SK-N-SH (cell line): ENCODE results near the gene MIPEP. TPM values are rescaled to one million over a fixed set of nuclear protein-coding genes. Genes with fewer than 3 reads are reported as not detected.

Experiments used
- CTCF ChIA-PET: fragments of 300-600, 350-600 bp; formaldehyde crosslinking; extraction: SDS; loops from one replicate; lab custom pipeline; 2021; lab: Yijun Ruan, JAX
- POLR2A ChIA-PET: fragments of 350-600 bp; sonication (Branson Sonifier 250); formaldehyde crosslinking; extraction: SDS; loops from one replicate; lab custom pipeline; 2020; ENCODE audit warnings: antibody characterized with exemption, inconsistent platforms; lab: Yijun Ruan, JAX
- DNase-seq: peaks from one replicate; pipeline ENCODE4 v3.0.0; 2012
- H2AFZ ChIP-seq: fragments of 200-600 bp; sonication (generic); 2 replicates; pipeline ENCODE4 v1.8.1; 2016; ENCODE audit warnings: antibody characterized with exemption, mild to moderate bottlenecking, low read depth
- H3F3A ChIP-seq: fragments of 200-600 bp; sonication (generic); replicated peaks from 2 replicates; pipeline ENCODE3; 2016; ENCODE audit warnings: antibody characterized with exemption, mild to moderate bottlenecking; ENCODE audit not compliant: insufficient read depth
- H3K27ac ChIP-seq, 2 experiments: fragments of 200-500 bp in 1 of 2; fragments of 200-600 bp in 1 of 2; sonication (Bioruptor generic) in 1 of 2; sonication (generic), shearing (Covaris generic) in 1 of 2; 2 replicates each; pipeline versions ENCODE4 v1.5.1 to v1.6.1; 2014 to 2016; ENCODE audit warnings: low read depth in 2 of 2, inconsistent platforms in 1 of 2, low read length in 1 of 2, mild to moderate bottlenecking in 1 of 2, mixed read lengths in 1 of 2
- H3K27me3 ChIP-seq: fragments of 200-600 bp; sonication (generic), shearing (Covaris generic); 2 replicates; pipeline ENCODE4 v1.6.1; 2016; ENCODE audit warnings: mixed run types; ENCODE audit not compliant: insufficient read depth
- H3K36me3 ChIP-seq, 2 experiments: fragments of 200-500 bp in 1 of 2; fragments of 200-600 bp in 1 of 2; sonication (Bioruptor generic) in 1 of 2; sonication (generic) in 1 of 2; replicated peaks in 1 of 2; 2 replicates each; pipeline versions ENCODE3 to v1.5.1; 2014 to 2016; ENCODE audit warnings: low read length in 1 of 2, mild to moderate bottlenecking in 1 of 2; ENCODE audit not compliant: insufficient read depth in 2 of 2, control insufficient read depth in 1 of 2
- H3K4me1 ChIP-seq, 2 experiments: fragments of 200-500 bp in 1 of 2; fragments of 200-600 bp in 1 of 2; sonication (Bioruptor generic) in 1 of 2; sonication (generic), shearing (Covaris generic) in 1 of 2; 2 replicates each; pipeline versions ENCODE4 v1.5.1 to v1.6.1; 2014 to 2016; ENCODE audit warnings: low read depth in 1 of 2, low read length in 1 of 2, mixed run types in 1 of 2; ENCODE audit not compliant: insufficient read depth in 2 of 2, control insufficient read depth in 1 of 2
- H3K4me2 ChIP-seq: fragments of 200-600 bp; sonication (generic), shearing (Covaris generic); 2 replicates; pipeline ENCODE4 v1.6.1; 2017; ENCODE audit warnings: mixed run types
- H3K4me3 ChIP-seq, 2 experiments: fragments of 200-500 bp in 1 of 2; fragments of 200-600 bp in 1 of 2; sonication (Bioruptor generic) in 1 of 2; sonication (generic), shearing (Covaris generic) in 1 of 2; 2 replicates each; pipeline versions ENCODE4 v1.5.1 to v1.8.1; 2014 to 2016; ENCODE audit warnings: low read depth in 2 of 2, inconsistent platforms in 1 of 2, low read length in 1 of 2, mild to moderate bottlenecking in 1 of 2, mixed read lengths in 1 of 2, moderate library complexity in 1 of 2
- H3K79me2 ChIP-seq: fragments of 200-600 bp; sonication (generic); 2 replicates; pipeline ENCODE4 v1.8.1; 2017; ENCODE audit warnings: mild to moderate bottlenecking; ENCODE audit not compliant: insufficient read depth
- H3K9ac ChIP-seq: fragments of 200-600 bp; sonication (generic); 2 replicates; pipeline ENCODE4 v1.6.1; 2017; ENCODE audit warnings: mixed run types
- H3K9me2 ChIP-seq: fragments of 200-600 bp; sonication (generic); 2 replicates; pipeline ENCODE4 v1.6.1; 2017; ENCODE audit warnings: mixed run types
- H3K9me3 ChIP-seq: fragments of 200-600 bp; sonication (generic); 2 replicates; pipeline ENCODE4 v1.6.1; 2017; ENCODE audit warnings: mixed run types, mild to moderate bottlenecking, moderate library complexity
- H4K20me1 ChIP-seq: fragments of 200-600 bp; sonication (generic); 2 replicates; pipeline ENCODE4 v1.6.1; 2017; ENCODE audit warnings: mild to moderate bottlenecking, mixed run types; ENCODE audit not compliant: insufficient read depth
- CHD2 ChIP-seq: fragments of 150-350 bp; IDR thresholded peaks from 2 replicates; pipeline ENCODE4 v1.6.1; 2018; ENCODE audit warnings: low read length; ENCODE audit not compliant: partially characterized antibody
- FOSL2 ChIP-seq: IDR thresholded peaks from 2 replicates; pipeline ENCODE4 v1.4.0; 2012; ENCODE audit warnings: low read depth, mild to moderate bottlenecking, moderate library complexity, borderline replicate concordance
- FOXJ3 ChIP-seq: sonication (generic); formaldehyde crosslinking; IDR thresholded peaks from 2 replicates; pipeline ENCODE4 v1.5.1; 2020; ENCODE audit warnings: mild to moderate bottlenecking, missing genetic modification reagents
- GABPA ChIP-seq: IDR thresholded peaks from 2 replicates; pipeline ENCODE4 v1.4.0; 2012; ENCODE audit warnings: low read depth, mild to moderate bottlenecking
- JUND ChIP-seq: IDR thresholded peaks from 2 replicates; pipeline ENCODE4 v1.4.0; 2012
- MEF2A ChIP-seq: IDR thresholded peaks from 2 replicates; pipeline ENCODE4 v1.4.0; 2012; ENCODE audit warnings: low read depth, borderline replicate concordance
- MXI1 ChIP-seq: IDR thresholded peaks from 2 replicates; pipeline ENCODE4 v1.6.1; 2012; ENCODE audit warnings: mild to moderate bottlenecking, low read depth, low read length, improper control_type of control experiment
- NFIC ChIP-seq: IDR thresholded peaks from 2 replicates; pipeline ENCODE4 v1.4.0; 2012; ENCODE audit warnings: borderline replicate concordance
- NRF1 ChIP-seq: IDR thresholded peaks from 2 replicates; pipeline ENCODE4 v1.6.1; 2012; ENCODE audit warnings: low read depth, mild to moderate bottlenecking, low read length
- POLR2AphosphoS5 ChIP-seq: IDR thresholded peaks from 2 replicates; pipeline ENCODE4 v1.6.1; 2012; ENCODE audit warnings: low read depth, low read length
- RCOR1 ChIP-seq: fragments of 150-350 bp; IDR thresholded peaks from 2 replicates; pipeline ENCODE4 v1.6.1; 2017; ENCODE audit warnings: antibody characterized with exemption, low read length
- RXRA ChIP-seq: IDR thresholded peaks from 2 replicates; pipeline ENCODE4 v1.4.0; 2012; ENCODE audit warnings: low read depth, mild to moderate bottlenecking, borderline replicate concordance
- SMC3 ChIP-seq: IDR thresholded peaks from 2 replicates; pipeline ENCODE4 v1.6.1; 2012; ENCODE audit warnings: low read depth, low read length, improper control_type of control experiment
- YY1 ChIP-seq: IDR thresholded peaks from 2 replicates; pipeline ENCODE4 v1.4.0; 2012; ENCODE audit warnings: low read depth, mild to moderate bottlenecking
- WGBS: methylation state at CpG from one replicate; pipeline ENCODE4 v1.1.6; 2017; ENCODE audit warnings: low lambda C conversion rate; 5-methylcytosine and 5-hydroxymethylcytosine counted together
- polyA plus RNA-seq, 3 experiments: library from polyadenylated mRNA; depleted of rRNA; stranded (reverse); fragments of >200 nt; gene quantifications; 2 replicates each; pipeline ENCODE4 v1.2.3, GENCODE V29; 2012
- TF ChIP-seq, protein P1 (sequence below): IDR thresholded peaks from 2 replicates; pipeline ENCODE4 v1.6.1; 2012; ENCODE audit warnings: mild to moderate bottlenecking, low read depth, low read length, moderate library complexity
- TF ChIP-seq, protein P2 (sequence below): IDR thresholded peaks from 2 replicates; pipeline ENCODE4 v1.4.0; 2012; ENCODE audit warnings: low read depth, borderline replicate concordance
- TF ChIP-seq, protein P3 (sequence below): IDR thresholded peaks from 2 replicates; pipeline ENCODE4; 2012

MIPEP gene
- polyA plus RNA-seq, 1 of the 3 experiments (the other 2 are of a cell fraction) = 12.7 TPM

DNA sequence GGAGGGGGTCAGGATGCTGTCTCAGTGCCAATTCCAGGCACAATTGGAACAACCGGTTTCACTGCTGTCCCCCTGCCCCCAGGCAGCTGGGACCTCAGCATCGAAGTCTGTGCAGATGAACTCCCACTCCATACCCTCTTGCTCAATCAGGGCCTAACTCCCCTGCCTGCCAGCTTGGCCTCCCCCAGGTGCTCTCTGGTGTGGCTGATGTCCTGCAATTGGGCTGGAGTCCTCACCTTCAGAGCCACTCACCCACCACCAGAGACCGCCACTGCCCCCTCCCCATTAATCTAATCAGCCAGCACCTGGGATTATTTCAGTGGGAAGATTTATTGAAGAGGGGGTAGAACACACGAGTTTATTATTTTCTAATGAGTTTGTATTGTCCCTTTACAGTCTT, 118.8 kb downstream of the MIPEP start:
- Histone ChIP-seq H3K27ac (no peak overlapping the region), H3K9me3 (no peaks in the 10 kb centered on the region), H3K27me3 (no peaks in the 10 kb centered on the region), H3K4me1 (peaks cover 0 to 9% of the 10 kb centered on the region in 2 experiments; a peak in 1 of 4 replicates), H3K9me2 (no peaks in the 10 kb centered on the region), H3K9ac (no peak overlapping the region), H3F3A (no peaks in the 10 kb centered on the region), H3K36me3 (no peaks in the 10 kb centered on the region), H3K4me2 (no peak overlapping the region), H3K79me2 (no peaks in the 10 kb centered on the region), H4K20me1 (no peaks in the 10 kb centered on the region), H3K4me3 (no peak overlapping the region), H2AFZ (no peak overlapping the region)
- ChIA-PET POLR2A (no interaction called here), CTCF (no interaction called here)
- WGBS = 98% methylated on average over 4 of the region's 4 CpGs
- no peak for DNase-seq
- TF ChIP-seq CHD2 = no peak
- TF ChIP-seq RCOR1 = no peak
- TF ChIP-seq SMC3 = no peak
- no peak for TF ChIP-seq JUND
- no peak for TF ChIP-seq YY1
- TF ChIP-seq NFIC = no peak
- TF ChIP-seq NRF1 = no peak
- no peak for TF ChIP-seq MEF2A
- no peak for TF ChIP-seq FOSL2

DNA sequence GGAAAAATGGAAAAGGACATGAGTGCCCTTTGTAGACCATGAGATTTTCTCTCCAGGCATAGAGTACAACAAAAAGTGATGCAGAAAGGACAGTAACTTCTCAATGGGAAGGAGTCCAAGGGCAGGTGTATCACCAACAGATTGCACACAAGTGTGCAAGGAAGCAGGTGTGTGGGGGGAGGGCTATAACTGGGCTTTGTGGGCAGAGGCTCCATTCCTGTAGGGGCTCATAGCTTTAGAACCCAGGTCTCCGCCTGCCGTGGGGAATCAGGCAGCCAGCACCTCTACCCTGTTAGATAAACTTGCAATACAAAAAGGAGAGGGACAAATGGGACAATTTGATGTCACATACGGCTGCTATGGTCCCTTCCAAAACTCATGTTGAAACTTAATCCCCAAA, 119.8 kb downstream of the MIPEP start:
- Histone ChIP-seq H3K79me2 (no peaks in the 10 kb centered on the region), H3K9me2 (no peaks in the 10 kb centered on the region), H3K9me3 (no peaks in the 10 kb centered on the region), H3K36me3 (no peaks in the 10 kb centered on the region), H3K4me3 (no peak overlapping the region), H3K27ac (no peak overlapping the region), H3K9ac (no peak overlapping the region), H4K20me1 (no peaks in the 10 kb centered on the region), H2AFZ (no peak overlapping the region), H3K4me2 (no peak overlapping the region), H3F3A (no peaks in the 10 kb centered on the region), H3K27me3 (no peaks in the 10 kb centered on the region), H3K4me1 (peaks cover 0 to 9% of the 10 kb centered on the region in 2 experiments; a peak in 1 of 4 replicates)
- WGBS = 100% methylated on average over 1 of the region's 3 CpGs
- CTCF ChIA-PET = no interaction called here
- no peak for DNase-seq
- TF ChIP-seq FOXJ3 (CRISPR knock-in tag) (no peak), GABPA (no peak), NFIC (no peak), MXI1 (no peak), YY1 (no peak), MEF2A (no peak), RXRA (no peak), POLR2AphosphoS5 (no peak), CHD2 (no peak)
- TF ChIP-seq, protein P1, sequence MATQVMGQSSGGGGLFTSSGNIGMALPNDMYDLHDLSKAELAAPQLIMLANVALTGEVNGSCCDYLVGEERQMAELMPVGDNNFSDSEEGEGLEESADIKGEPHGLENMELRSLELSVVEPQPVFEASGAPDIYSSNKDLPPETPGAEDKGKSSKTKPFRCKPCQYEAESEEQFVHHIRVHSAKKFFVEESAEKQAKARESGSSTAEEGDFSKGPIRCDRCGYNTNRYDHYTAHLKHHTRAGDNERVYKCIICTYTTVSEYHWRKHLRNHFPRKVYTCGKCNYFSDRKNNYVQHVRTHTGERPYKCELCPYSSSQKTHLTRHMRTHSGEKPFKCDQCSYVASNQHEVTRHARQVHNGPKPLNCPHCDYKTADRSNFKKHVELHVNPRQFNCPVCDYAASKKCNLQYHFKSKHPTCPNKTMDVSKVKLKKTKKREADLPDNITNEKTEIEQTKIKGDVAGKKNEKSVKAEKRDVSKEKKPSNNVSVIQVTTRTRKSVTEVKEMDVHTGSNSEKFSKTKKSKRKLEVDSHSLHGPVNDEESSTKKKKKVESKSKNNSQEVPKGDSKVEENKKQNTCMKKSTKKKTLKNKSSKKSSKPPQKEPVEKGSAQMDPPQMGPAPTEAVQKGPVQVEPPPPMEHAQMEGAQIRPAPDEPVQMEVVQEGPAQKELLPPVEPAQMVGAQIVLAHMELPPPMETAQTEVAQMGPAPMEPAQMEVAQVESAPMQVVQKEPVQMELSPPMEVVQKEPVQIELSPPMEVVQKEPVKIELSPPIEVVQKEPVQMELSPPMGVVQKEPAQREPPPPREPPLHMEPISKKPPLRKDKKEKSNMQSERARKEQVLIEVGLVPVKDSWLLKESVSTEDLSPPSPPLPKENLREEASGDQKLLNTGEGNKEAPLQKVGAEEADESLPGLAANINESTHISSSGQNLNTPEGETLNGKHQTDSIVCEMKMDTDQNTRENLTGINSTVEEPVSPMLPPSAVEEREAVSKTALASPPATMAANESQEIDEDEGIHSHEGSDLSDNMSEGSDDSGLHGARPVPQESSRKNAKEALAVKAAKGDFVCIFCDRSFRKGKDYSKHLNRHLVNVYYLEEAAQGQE = no peak
- TF ChIP-seq, protein P2, sequence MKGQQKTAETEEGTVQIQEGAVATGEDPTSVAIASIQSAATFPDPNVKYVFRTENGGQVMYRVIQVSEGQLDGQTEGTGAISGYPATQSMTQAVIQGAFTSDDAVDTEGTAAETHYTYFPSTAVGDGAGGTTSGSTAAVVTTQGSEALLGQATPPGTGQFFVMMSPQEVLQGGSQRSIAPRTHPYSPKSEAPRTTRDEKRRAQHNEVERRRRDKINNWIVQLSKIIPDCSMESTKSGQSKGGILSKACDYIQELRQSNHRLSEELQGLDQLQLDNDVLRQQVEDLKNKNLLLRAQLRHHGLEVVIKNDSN = no peak
- TF ChIP-seq, protein P3, sequence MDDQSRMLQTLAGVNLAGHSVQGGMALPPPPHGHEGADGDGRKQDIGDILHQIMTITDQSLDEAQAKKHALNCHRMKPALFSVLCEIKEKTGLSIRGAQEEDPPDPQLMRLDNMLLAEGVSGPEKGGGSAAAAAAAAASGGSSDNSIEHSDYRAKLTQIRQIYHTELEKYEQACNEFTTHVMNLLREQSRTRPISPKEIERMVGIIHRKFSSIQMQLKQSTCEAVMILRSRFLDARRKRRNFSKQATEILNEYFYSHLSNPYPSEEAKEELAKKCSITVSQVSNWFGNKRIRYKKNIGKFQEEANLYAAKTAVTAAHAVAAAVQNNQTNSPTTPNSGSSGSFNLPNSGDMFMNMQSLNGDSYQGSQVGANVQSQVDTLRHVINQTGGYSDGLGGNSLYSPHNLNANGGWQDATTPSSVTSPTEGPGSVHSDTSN = no peak
- POLR2A ChIA-PET = no interaction called here
